H7 (cell line): ENCODE measurements around the gene SLC7A10. TPM values are rescaled to one million over a fixed set of nuclear protein-coding genes. Genes with fewer than 3 reads are reported as not detected.

Experiments used
- DNase-seq: peaks from one replicate; pipeline ENCODE4 v3.0.0; 2012
- H3K27me3 ChIP-seq: 2 replicates; pipeline ENCODE4 v1.6.0; 2011; ENCODE audit warnings: mild to moderate bottlenecking, low read length; ENCODE audit not compliant: control insufficient read depth, insufficient read depth
- H3K36me3 ChIP-seq: replicated peaks from 2 replicates; pipeline ENCODE4 v1.5.1; 2011; ENCODE audit warnings: low read length; ENCODE audit not compliant: control insufficient read depth, insufficient read depth
- H3K4me3 ChIP-seq: 2 replicates; pipeline ENCODE4 v1.5.1; 2011; ENCODE audit warnings: low read depth, mild to moderate bottlenecking, control low read depth, low read length, moderate library complexity; ENCODE audit not compliant: insufficient read depth
- total RNA-seq: library from RNA; depleted of rRNA; stranded (reverse); fragments of >200 nt; shearing (Covaris generic); gene quantifications from 2 replicates; pipeline ENCODE4 v1.2.3, GENCODE V29; 2014

Gene SLC7A10
- total RNA-seq, 1 experiment from 2014 or later: 3.0 TPM

DNA sequence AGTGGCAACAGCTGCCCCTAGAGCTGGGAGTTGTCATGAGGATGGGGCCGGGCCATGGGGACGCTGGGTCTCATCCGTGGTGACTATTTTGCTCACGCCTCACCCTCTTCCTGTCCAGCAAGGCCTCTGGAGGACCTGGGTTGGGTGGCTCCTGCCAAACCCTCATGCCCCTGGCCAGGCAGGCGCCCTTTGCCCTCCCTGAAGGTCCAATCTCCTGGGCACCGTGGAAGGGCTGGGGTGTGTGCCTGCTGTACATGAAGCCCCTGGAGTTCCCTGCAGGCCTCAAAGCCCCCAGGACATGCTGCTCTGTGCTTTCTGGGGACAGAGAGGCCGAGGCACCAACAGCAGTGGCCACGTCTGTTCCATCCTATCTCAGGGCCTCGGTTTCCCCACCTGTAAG is 17.7 kb downstream of the SLC7A10 start:
- DNase-seq: peak; percentile 36
- H3K4me3 ChIP-seq: no peak overlapping the region
- H3K27me3 ChIP-seq: no peaks in the 10 kb centered on the region
- H3K36me3 ChIP-seq: peaks cover 4% of the 10 kb centered on the region

DNA sequence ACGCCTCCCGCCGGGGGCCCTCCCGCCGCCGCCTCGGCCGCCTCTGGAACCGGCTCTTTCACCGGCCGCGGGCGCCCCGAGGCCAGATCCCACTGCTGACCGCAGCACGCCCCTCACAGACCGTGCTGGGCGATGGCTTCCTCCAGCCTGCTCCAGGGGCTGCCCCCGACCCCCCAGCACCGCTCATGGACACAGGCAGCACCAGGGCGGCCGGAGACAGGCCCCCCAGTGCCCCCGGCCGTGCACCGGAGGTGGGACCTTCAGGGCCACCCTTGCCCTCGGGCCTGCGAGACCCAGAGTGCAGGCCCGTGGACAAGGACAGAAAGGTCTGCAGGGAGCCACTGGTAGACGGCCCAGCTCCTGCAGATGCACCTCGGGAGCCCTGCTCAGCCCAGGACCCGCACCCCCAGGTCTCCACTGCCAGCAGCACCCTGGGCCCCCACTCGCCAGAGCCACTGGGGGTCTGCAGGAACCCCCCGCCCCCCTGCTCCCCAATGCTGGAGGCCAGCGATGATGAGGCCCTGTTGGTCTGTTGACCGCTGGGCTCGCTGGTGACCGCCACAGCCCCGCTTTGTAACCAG is 18.5 kb downstream of the SLC7A10 start:
- Histone ChIP-seq H3K27me3 (no peaks in the 10 kb centered on the region), H3K36me3 (peaks cover 4% of the 10 kb centered on the region), H3K4me3 (no peak overlapping the region)
- peak; percentile 64 for DNase-seq

DNA sequence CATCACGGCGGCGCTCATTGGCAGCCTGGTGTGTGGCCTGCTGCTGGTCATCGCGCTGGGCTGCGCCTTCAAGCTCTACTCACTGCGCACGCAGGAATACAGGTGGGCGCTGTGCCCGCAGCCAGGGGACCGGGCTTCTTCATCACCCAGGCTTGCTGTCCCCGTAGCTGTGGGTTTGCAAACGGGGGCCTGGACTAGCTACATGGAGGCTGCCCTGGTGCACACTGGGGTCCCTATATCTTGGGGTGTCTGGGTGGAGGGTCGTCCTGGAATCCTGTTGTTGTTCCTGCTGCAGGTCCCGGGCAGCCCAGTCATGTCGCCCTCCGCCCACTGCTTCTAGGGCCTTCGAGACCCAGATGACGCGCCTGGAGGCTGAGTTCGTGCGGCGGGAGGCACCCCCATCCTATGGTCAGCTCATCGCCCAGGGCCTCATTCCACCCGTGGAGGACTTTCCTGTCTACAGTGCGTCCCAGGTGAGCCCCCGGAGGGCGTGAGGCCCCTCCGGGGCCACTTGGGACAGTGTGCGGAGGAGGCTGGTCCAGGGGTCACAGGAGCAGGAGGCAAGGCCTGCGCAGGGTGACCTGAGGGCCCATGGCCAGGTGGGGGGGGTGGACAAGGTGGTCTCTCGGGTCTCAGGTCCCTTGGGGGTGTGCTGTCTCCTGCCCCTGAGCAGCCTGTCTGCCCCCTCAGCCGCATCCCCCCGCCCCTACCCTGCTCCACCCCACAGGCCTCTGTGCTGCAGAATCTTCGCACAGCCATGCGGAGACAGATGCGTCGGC is 19.2 kb downstream of the SLC7A10 start:
- H3K4me3 ChIP-seq: no peak overlapping the region
- no peaks in the 10 kb centered on the region for H3K27me3 ChIP-seq
- peak; percentile 68 for DNase-seq
- H3K36me3 ChIP-seq: peaks cover 4% of the 10 kb centered on the region

DNA sequence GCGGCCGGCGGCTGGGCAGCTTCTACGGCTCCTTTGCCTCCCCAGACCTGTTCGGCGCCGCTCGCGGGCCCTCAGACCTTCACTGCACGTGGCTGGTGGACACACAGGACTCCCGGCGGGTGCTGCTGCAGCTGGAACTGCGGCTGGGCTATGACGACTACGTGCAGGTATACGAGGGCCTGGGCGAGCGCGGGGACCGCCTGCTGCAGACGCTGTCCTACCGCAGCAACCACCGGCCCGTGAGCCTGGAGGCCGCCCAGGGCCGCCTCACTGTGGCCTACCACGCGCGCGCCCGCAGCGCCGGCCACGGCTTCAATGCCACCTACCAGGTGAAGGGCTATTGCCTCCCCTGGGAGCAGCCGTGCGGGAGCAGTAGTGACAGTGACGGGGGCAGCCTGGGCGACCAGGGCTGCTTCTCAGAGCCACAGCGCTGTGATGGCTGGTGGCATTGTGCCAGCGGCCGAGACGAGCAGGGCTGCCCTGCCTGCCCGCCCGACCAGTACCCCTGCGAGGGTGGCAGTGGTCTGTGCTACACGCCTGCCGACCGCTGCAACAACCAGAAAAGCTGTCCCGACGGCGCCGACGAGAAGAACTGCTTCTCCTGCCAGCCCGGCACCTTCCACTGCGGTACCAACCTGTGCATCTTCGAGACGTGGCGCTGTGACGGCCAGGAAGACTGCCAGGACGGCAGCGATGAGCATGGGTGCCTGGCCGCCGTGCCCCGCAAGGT is 20.0 kb downstream of the SLC7A10 start:
- peaks cover 4% of the 10 kb centered on the region for H3K36me3 ChIP-seq
- DNase-seq: peak; percentile 54

DNA sequence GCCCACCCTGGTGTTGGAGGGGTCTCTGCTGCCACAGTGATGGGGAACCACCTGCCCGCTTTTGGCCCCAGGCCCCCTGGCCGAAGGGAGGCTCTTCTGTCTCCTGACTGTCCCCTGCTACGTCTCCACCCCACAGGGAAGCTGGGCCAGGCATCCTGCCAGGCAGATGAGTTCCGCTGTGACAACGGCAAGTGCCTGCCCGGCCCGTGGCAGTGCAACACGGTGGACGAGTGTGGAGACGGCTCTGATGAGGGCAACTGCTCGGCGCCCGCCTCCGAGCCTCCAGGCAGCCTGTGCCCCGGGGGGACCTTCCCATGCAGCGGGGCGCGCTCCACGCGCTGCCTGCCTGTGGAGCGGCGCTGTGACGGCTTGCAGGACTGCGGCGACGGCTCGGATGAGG is 20.5 kb downstream of the SLC7A10 start:
- Histone ChIP-seq H3K36me3 (peaks cover 4% of the 10 kb centered on the region), H3K27me3 (no peaks in the 10 kb centered on the region), H3K4me3 (no peak overlapping the region)
- DNase-seq: no peak

More for the DNA sequence above, 20.0 kb downstream of the SLC7A10 start:
- H3K27me3 ChIP-seq: no peaks in the 10 kb centered on the region
- no peak overlapping the region for H3K4me3 ChIP-seq

DNA sequence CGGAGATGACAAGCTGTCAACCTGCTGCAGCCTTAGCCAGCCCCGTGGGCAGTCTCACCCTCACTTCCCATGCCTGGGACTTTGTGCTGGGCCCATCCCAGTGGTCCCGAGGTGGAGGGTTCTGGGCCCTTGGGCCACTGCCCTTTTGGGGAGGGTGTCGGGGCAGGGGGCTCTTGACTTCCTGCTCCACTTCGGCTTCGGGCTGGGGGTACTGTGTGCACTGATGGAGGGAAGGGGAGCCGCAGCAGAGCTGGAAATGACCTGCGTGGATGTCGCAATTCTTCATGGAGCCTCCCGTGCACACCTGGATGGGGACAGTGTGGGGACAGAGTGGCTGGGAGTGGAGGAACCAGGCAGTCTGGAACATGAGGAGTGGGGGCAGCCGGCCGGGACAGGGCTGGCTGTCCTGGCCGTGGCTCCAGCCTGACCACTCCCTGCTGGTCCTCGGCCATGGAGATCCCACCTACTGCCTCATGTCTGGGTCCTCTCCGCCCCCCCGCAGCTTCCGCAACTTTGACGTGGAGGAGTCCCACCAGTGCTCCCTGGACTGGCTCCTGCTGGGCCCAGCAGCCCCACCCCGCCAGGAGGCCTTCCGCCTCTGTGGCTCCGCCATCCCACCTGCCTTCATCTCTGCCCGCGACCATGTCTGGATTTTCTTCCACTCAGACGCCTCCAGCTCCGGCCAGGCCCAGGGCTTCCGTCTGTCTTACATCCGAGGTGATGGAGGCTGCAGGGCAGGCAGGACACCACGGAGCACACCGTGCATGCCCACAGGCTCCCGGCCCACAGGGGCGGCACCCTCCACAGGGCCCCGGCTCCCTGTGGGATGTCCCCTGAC is 21.3 kb downstream of the SLC7A10 start:
- no peak overlapping the region for H3K4me3 ChIP-seq
- H3K27me3 ChIP-seq: no peaks in the 10 kb centered on the region
- peaks cover 4% of the 10 kb centered on the region for H3K36me3 ChIP-seq
- DNase-seq: peak; percentile 54

DNA sequence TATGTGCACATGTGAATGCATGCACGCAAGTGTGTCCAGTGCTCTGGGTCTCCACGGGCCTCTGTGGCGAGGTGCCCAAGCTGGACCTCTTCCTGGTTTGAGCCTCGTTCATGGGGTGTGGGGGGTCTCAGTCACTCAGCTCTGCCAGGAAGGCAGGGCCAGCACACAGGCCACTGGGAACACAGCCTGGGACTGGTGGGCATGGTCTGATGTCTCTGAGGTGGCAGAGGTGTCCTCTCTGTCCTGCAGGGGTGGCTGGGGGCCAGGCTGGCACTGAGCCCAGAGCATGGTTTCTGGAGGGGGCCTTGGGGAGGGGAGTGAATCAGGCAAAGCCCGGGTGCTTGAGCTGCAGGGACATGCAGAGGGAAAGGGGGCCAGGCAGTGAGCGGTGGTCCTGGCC is 22.1 kb downstream of the SLC7A10 start:
- Histone ChIP-seq H3K4me3 (no peak overlapping the region), H3K27me3 (no peaks in the 10 kb centered on the region), H3K36me3 (peaks cover 4% of the 10 kb centered on the region)
- DNase-seq: peak; percentile 35

DNA sequence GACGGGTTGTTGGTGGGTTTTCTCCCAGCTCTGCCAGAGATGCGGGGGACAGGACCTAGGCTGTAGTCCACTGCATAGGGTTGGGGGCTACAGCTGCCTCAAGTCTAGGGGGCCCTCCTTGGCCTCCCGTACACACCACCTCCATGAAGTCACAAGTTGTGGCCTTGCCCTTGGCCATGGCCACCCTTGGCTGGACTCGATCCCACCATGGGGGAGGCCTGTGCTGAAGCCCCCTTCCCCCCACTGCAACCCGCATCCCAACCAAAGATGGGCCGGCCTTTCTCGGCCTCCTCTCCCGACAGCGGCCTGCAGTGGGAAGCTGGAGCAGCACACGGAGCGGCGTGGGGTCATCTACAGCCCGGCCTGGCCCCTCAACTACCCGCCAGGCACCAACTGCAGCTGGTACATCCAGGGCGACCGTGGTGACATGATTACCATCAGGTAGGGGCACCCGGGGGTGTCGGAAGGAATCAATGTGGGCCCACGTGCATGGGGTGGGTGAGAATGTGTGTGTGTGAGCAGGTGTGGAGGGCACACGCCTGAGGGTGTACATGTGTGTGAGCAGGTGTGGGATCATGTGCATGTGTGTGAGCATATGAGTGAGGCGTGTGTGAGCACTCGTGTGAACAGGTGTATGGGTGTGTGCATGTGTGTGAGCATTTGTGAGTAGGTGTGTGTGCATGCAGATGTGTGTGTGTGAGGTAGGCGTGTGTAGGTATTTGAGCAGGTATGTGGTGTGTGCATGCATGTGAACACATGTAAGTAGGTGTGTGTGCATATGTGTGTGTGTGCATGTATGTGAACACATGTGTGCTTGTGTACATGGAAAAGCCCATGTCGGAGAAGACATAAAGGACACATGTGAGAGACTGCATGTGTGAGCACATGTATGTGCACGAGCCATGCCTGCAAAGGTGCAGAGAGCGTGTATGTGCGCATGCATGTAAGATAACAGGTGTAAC is 22.8 kb downstream of the SLC7A10 start:
- H3K36me3 ChIP-seq: peaks cover 4% of the 10 kb centered on the region
- H3K4me3 ChIP-seq: no peak overlapping the region
- DNase-seq: peak; percentile 56
- no peaks in the 10 kb centered on the region for H3K27me3 ChIP-seq

DNA sequence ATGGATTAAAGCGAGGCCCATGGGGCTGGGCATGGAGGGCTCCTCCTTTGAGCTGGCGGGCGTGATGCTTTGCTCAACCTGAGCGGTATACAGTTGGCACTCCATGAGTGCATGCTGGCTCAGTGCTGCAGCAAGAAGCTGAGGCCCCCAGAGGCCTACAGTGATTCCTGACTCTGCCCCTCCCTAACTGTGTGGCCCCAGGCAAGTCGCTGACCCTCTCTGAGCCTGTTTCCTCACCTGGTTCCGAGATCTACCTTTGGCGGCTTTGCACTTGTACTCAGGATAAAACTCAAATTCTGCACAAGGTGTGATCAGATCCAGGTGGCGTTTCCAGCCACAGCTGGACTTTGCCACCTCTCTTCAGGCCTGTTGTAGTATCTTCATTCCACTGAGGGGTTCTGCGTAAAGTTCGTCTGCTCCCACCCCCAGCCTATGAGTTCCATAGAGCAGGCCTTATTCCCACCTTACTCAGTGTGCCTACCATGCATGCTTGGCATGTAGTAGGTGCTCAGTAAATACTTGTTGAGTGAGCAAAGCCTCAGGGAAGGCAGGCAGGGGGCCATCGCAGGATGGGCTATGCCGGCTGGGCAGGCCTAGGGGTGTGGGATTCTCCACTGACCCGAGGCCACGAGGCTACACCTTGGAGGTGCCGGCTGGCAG is 23.6 kb downstream of the SLC7A10 start:
- Histone ChIP-seq H3K4me3 (no peak overlapping the region), H3K27me3 (no peaks in the 10 kb centered on the region), H3K36me3 (peaks cover 4% of the 10 kb centered on the region)
- no peak for DNase-seq

DNA sequence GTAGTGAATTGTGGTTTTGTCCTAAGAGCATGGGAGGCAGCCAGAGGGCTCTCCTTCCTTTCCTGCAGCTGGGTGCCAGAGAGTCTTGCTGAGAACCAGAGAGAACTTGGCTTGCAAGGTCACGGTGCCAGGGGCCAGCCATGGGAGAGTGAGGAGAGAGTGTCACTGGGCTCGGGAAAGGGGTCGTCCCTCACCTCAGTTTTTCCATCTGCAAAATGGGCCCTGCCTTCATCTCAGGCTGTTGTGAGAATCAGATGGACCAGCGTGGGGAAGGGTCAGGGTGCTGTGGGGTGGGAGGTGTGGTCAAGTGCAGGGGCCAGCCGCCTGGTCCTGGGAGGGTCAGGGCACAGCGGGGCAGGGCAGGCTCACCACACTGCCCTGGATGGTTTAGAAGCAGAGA is 24.2 kb downstream of the SLC7A10 start:
- Histone ChIP-seq H3K36me3 (peaks cover 6% of the 10 kb centered on the region), H3K27me3 (no peaks in the 10 kb centered on the region), H3K4me3 (no peak overlapping the region)
- peak; percentile 44 for DNase-seq

DNA sequence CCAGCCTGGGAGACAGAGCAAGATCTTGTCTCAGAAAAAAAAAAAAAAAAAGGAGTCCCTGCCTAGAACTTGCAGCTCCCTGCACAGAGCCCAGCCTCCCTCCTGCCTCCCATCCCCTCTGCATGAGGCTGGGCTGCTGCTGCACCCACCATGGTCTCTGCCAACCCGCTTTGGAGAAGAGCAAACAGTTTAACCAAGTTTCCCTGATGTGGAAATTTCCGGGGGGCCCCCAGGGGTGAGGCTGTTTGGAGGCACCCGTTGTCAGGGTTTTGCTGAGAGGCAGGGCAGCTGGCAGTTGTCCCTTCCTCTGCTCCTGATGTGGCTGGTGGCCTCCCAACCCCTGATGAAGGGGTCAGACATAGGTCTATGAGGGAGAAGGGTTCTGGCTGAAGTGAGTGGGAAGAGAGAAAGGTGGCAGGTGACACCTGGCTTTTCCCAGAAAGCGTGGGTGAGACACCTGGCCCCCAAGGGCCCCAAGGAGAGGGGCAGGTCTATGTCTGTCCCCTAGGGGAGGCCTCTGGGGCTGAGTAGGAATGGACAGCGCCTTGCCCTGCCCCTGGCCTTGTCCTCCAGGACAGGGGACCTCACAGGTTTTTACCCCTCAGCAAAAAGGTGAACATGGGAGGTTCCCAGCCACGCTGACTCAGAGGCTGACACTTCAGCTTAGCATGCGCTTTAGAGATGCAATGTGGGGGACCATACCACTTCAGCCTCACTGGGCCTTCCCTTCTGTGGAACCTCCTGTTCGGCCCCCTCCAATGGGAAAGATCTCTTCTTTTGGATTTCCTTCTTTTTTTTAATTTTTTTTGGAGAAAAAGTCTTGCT is 26.0 kb downstream of the SLC7A10 start:
- no peak overlapping the region for H3K4me3 ChIP-seq
- H3K36me3 ChIP-seq: peaks cover 6% of the 10 kb centered on the region
- peak; percentile 30 for DNase-seq
- H3K27me3 ChIP-seq: no peaks in the 10 kb centered on the region

DNA sequence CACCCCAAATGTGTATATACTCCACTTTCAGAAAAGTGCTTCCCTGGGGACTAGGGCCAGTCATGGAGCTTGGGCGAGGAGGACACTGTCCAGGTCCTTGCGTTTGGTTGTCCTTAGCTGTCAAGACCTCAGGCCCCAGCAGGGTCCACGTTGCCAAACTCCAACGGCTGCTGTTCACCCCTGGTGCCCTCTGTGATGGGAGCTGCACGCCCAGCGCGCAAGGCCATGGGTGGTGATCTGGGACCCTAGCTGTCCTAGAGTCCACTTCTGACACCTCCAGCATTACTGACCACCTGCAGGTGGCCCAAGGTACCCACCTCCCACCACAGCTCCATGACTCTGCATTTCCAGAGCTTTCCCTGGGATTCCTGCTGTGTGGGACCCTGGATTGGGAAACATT is 27.5 kb downstream of the SLC7A10 start:
- peaks cover 5% of the 10 kb centered on the region for H3K36me3 ChIP-seq
- peaks cover 7% of the 10 kb centered on the region for H3K27me3 ChIP-seq
- peak; percentile 23 for DNase-seq
- H3K4me3 ChIP-seq: no peak overlapping the region
